Stimulated activated CD4-positive, alpha-beta T cell treated with anti-CD3 and anti-CD28 coated beads, Interleukin-15, amount 100 ng/mL, for 24 hours (primary cell): ENCODE results near the gene GOLGA8T.
"Not testable (repeated sequence)": the region's sequence is repeated elsewhere in the genome, so short reads cannot be mapped to it uniquely, and the experiment has no call there.

Experiments
- DNase-seq: peaks from one replicate; pipeline ENCODE4 v3.0.0-alpha.2; 2020

Gene GOLGA8T

GRCh38 chr15:30191639-30192038 lies 56.8 kb downstream of the GOLGA8T start:
- not testable (repeated sequence) for DNase-seq

DNA sequence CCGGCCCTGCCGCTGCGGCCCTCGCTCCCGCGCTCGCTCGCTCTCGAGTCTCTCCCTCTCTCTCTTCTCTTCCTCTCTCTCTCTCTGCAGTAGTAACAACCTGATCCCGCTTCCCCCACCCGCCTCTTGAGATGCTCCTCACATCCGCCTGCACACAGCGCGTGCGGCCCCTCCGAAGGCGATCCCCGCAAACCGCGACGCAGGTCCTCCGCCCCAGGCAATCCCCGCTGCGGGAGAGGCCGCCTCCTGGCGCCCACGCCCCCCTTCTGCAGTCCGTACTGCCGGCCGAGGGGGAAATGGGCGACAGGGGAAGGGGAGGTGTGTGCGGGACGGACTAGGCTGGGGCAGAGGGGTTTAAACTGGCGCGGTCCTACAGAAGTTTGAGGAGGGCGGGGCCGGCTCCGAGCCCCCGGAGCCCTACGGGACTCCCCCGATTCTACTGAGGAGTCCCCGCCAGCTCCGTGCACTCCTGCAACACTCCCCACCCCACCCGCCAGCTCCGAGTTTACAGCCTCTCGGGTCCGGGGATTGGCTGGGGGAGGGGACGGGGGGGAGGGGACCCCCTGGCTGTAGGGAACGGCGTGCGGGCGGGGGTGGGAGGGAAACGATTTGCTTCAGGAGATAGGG lies 57.4 kb downstream of the GOLGA8T start:
- not testable (repeated sequence) for DNase-seq

- not testable (repeated sequence) for DNase-seq
Observed at GRCh38 chr15:30192892-30193291, 58.0 kb downstream of the GOLGA8T start.
